Ovary (tissue), 9 donors: ENCODE results near the gene KMT2B. TPM values are rescaled to one million over a fixed set of nuclear protein-coding genes. Genes with fewer than 3 reads are reported as not detected.

Experiments used
- DNase-seq, 5 donors: peaks; one replicate each; pipeline ENCODE4 v3.0.0-alpha.2; 2019 to 2020
- H3K27ac ChIP-seq, 2 donors: fragments of 200-600 bp; one replicate each; pipeline versions ENCODE4 v1.5.1 to v1.8.0; 2019 to 2022
- H3K27me3 ChIP-seq: fragments of 200-600 bp; one replicate; pipeline ENCODE4 v1.8.0; 2022
- H3K36me3 ChIP-seq: fragments of 200-600 bp; sonication (generic); one replicate; pipeline ENCODE4 v1.5.1; 2019
- H3K4me1 ChIP-seq: one replicate; pipeline ENCODE4 v1.8.1; 2013; ENCODE audit warnings: mild to moderate bottlenecking, moderate library complexity; ENCODE audit not compliant: insufficient read depth
- H3K4me3 ChIP-seq: fragments of 200-600 bp; sonication (generic); one replicate; pipeline ENCODE4 v1.5.1; 2017
- H3K9me3 ChIP-seq, 2 donors: fragments of 200-600 bp in 1 of 2; sonication (generic) in 1 of 2; one replicate each; pipeline versions ENCODE4 v1.5.1 to v1.8.1; 2013 to 2019; ENCODE audit warnings: mild to moderate bottlenecking in 1 of 2, moderate library complexity in 1 of 2
- EP300 ChIP-seq: sonication (generic); formaldehyde crosslinking; IDR thresholded peaks from one replicate; pipeline ENCODE4 v1.6.1; 2017; ENCODE audit warnings: antibody characterized with exemption
- POLR2A ChIP-seq: fragments of 450-650 bp; IDR thresholded peaks from one replicate; pipeline ENCODE4 v1.6.1; 2017; ENCODE audit warnings: antibody characterized with exemption, mild to moderate bottlenecking, moderate library complexity
- WGBS, 3 donors: extraction: QIAGEN DNeasy Blood & Tissue Kit in 1 of 3; methylation state at CpG; one replicate each; pipeline versions ENCODE4 v1.1.5 to v1.1.7; 2013 to 2017; 5-methylcytosine and 5-hydroxymethylcytosine counted together
- intact Hi-C, 4 donors: fragments of 100-400 bp; cut with DNase I; formaldehyde crosslinking; loops; one replicate each; pipeline versions ENCODE4 v1.11.0 to v1.15.1; 2022 to 2023
- polyA plus RNA-seq, 2 donors: library from polyadenylated mRNA; stranded (reverse); fragments of 200-250 nt in 1 of 2; fragments of 350-450 nt in 1 of 2; fragmentation: Illumina TruSeq in 1 of 2; extraction: RNeasy Lipid Tissue Mini Kit (QIAGEN cat#74804) in 1 of 2; gene quantifications; one replicate each; pipeline ENCODE4 v1.2.3, GENCODE V29; 2013 to 2014
- total RNA-seq, 7 donors: library from RNA; depleted of rRNA in 2 of 7; stranded (reverse); fragments of >200 nt in 2 of 7; fragmentation: NEBNext Ultra II Directional in 3 of 7; extraction: Animal tissue kit (Norgen Biotek cat#: 25700) in 3 of 7; gene quantifications; one replicate each; pipeline versions ENCODE4 v1.1.0 to v1.2.4, GENCODE V29; 2016 to 2023
- TF ChIP-seq, protein P1 (sequence below), 3 donors: fragments of 450-650 bp in 2 of 3; fragments of 200-600 bp in 1 of 3; IDR thresholded peaks; one replicate each; pipeline versions ENCODE4 v1.5.1 to v1.8.0; 2016 to 2022; ENCODE audit warnings: antibody characterized with exemption in 3 of 3, mild to moderate bottlenecking in 1 of 3
- donor health status: DM: no; HTN: no; CAD: no; lungs with moderate emphysema.
- donor health status: DM: no; HTN: no; CAD: no.
- donor health status: Bipolar disorder and iron deficiency.
- donor health status: DM: yes; HTN: yes; CAD: no.
- donor health status: DM: no; HTN: no; CAD: no.
- donor health status: DM: yes; HTN: yes; CAD: no.

KMT2B gene
- total and polyA plus RNA-seq, 9 donors = 8.8 to 53.7 (median 34.1) TPM

DNA sequence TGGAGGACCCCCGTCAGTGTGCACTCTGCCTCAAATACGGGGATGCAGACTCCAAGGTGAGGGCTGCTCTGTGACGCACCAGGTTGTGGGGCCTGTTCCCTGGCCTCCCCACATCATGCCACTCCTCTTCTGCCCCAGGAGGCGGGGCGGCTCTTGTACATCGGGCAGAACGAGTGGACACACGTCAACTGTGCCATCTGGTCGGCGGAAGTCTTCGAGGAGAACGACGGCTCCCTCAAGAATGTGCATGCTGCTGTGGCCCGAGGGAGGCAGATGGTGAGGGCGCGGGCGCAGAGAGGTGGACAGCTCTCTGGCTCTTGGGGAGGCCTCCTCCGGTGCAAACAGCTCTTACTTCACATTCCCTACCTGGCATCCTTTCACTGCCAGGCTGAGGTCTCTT is 11.2 kb downstream of the KMT2B start:
- intact Hi-C loops = no loop called here
- Histone ChIP-seq H3K36me3 (no peaks in the 10 kb centered on the region), H3K27ac (no peak overlapping the region), H3K9me3 (no peaks in the 10 kb centered on the region), H3K27me3 (no peaks in the 10 kb centered on the region), H3K4me1 (no peaks in the 10 kb centered on the region), H3K4me3 (no peak overlapping the region)
- no peak for TF ChIP-seq POLR2A
- TF ChIP-seq EP300 = no peak
- TF ChIP-seq, protein P1, sequence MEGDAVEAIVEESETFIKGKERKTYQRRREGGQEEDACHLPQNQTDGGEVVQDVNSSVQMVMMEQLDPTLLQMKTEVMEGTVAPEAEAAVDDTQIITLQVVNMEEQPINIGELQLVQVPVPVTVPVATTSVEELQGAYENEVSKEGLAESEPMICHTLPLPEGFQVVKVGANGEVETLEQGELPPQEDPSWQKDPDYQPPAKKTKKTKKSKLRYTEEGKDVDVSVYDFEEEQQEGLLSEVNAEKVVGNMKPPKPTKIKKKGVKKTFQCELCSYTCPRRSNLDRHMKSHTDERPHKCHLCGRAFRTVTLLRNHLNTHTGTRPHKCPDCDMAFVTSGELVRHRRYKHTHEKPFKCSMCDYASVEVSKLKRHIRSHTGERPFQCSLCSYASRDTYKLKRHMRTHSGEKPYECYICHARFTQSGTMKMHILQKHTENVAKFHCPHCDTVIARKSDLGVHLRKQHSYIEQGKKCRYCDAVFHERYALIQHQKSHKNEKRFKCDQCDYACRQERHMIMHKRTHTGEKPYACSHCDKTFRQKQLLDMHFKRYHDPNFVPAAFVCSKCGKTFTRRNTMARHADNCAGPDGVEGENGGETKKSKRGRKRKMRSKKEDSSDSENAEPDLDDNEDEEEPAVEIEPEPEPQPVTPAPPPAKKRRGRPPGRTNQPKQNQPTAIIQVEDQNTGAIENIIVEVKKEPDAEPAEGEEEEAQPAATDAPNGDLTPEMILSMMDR (IDR thresholded peaks at IDR 0.05) = no peak
- WGBS, 3 donors = 82 to 91% (median 84%) methylated on average over 18 of the region's 18 CpGs
- DNase-seq = no peak

DNA sequence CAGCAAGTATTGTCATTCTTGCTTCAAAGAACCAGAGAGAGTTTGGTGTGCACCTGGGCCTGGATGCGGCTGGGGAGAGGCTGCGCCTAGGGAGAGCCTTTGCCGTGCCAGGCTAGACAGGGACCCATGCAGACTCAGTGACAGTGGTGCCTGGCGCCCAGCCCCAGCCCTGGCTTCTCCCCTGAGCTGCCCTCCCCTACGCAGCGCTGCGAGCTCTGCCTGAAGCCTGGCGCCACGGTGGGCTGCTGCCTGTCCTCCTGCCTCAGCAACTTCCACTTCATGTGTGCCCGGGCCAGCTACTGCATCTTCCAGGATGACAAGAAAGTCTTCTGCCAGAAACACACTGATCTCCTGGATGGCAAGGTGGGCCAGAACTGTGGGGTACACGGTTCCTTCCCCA is 12.0 kb downstream of the KMT2B start:
- intact Hi-C loops = no loop called here
- Histone ChIP-seq H3K27ac (no peak overlapping the region), H3K9me3 (no peaks in the 10 kb centered on the region), H3K4me3 (no peak overlapping the region), H3K36me3 (no peaks in the 10 kb centered on the region), H3K4me1 (no peaks in the 10 kb centered on the region), H3K27me3 (no peaks in the 10 kb centered on the region)
- WGBS, 3 donors = 86 to 92% (median 92%) methylated on average over 11 of the region's 11 CpGs
- peak in 2 of 5 donors; percentile 18 for DNase-seq
- TF ChIP-seq, protein P1 (IDR thresholded peaks at IDR 0.05) = no peak
- TF ChIP-seq EP300 (no peak), POLR2A (no peak)

DNA sequence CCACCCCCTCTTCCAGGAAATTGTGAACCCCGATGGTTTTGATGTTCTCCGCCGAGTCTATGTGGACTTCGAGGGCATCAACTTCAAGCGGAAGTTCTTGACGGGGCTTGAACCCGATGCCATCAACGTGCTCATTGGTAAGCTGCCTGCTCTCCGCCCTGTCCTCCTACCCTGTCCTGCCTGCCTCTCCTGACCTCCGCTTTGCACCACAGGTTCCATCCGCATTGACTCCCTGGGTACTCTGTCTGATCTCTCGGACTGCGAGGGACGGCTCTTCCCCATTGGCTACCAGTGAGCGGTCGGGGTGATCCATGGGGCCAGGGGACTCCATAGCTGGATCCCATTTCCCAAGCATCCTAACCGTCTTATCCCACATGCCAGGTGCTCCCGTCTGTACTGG is 12.5 kb downstream of the KMT2B start:
- no peak for TF ChIP-seq EP300
- TF ChIP-seq POLR2A = no peak
- TF ChIP-seq, protein P1 (IDR thresholded peaks at IDR 0.05) = no peak
- Histone ChIP-seq H3K27me3 (no peaks in the 10 kb centered on the region), H3K27ac (no peak overlapping the region), H3K9me3 (no peaks in the 10 kb centered on the region), H3K36me3 (no peaks in the 10 kb centered on the region), H3K4me3 (no peak overlapping the region), H3K4me1 (no peaks in the 10 kb centered on the region)
- intact Hi-C loops = no loop called here
- 90 to 91% (median 91%) methylated on average over 18 of the region's 18 CpGs for WGBS, 3 donors
- no peak for DNase-seq

DNA sequence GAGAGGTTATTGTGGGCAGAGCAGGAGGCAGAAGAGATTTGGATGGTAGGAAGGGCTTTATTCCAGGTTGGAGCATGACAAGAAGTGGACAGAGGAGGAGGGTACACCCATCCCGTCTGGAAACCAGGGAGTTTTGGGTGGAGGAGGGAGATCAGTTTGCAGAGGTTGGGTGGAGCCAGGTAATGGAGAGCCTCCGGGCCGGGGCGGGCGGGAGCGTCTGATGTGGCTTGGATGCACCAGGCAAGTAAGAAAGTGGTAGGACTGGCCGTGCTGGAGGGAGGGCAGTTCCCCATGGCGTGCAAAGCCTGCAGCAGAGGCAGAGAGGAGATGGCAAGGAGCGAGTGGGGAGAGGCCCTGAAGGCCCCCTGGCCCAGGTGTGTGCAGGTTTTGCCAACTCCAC is 13.6 kb downstream of the KMT2B start:
- intact Hi-C loops = no loop called here
- no peaks in the 10 kb centered on the region for H3K9me3 ChIP-seq
- H3K4me1 ChIP-seq = no peaks in the 10 kb centered on the region
- TF ChIP-seq EP300 = no peak
- no peak for TF ChIP-seq POLR2A
- TF ChIP-seq, protein P1 (IDR thresholded peaks at IDR 0.05) = no peak
- no peaks in the 10 kb centered on the region for H3K27me3 ChIP-seq
- no peak overlapping the region for H3K4me3 ChIP-seq
- H3K36me3 ChIP-seq = no peaks in the 10 kb centered on the region
- no peak overlapping the region for H3K27ac ChIP-seq
- DNase-seq = no peak
- WGBS, 3 donors = 81 to 84% (median 84%) methylated on average over 9 of the region's 9 CpGs
